Dendritic cell treated with granulocyte-macrophage colony-stimulating factor and Interleukin-4, amounts not matched to agents 40 ng/mL and 50 ng/mL, for 4 days (primary cell): ENCODE data around the gene WNK4.
"Not testable (repeated sequence)": the region's sequence is repeated elsewhere in the genome, so short reads cannot be mapped to it uniquely, and the experiment has no call there.

Experiments
- H3K27ac Mint-ChIP-seq: one replicate; pipeline ENCODE4 v1.8.0; 2022; ENCODE audit warnings: mild to moderate bottlenecking, mixed read lengths
- H3K27me3 Mint-ChIP-seq: one replicate; pipeline ENCODE4 v1.8.0; 2022; ENCODE audit warnings: mild to moderate bottlenecking, mixed read lengths
- H3K36me3 Mint-ChIP-seq: one replicate; pipeline ENCODE4 v1.8.0; 2022; ENCODE audit warnings: low read depth, mixed read lengths
- H3K4me1 Mint-ChIP-seq: one replicate; pipeline ENCODE4 v1.8.0; 2022; ENCODE audit warnings: low read depth, mixed read lengths
- H3K4me3 Mint-ChIP-seq: one replicate; pipeline ENCODE4 v1.8.0; 2022; ENCODE audit warnings: mild to moderate bottlenecking, moderate library complexity, mixed read lengths
- H3K9me3 Mint-ChIP-seq: one replicate; pipeline ENCODE4 v1.8.0; 2022; ENCODE audit warnings: mixed read lengths
- intact Hi-C: fragments of 100-400 bp; cut with micrococcal nuclease; formaldehyde crosslinking; loops from one replicate; pipeline ENCODE4 v1.15.0; 2022

WNK4 gene

DNA sequence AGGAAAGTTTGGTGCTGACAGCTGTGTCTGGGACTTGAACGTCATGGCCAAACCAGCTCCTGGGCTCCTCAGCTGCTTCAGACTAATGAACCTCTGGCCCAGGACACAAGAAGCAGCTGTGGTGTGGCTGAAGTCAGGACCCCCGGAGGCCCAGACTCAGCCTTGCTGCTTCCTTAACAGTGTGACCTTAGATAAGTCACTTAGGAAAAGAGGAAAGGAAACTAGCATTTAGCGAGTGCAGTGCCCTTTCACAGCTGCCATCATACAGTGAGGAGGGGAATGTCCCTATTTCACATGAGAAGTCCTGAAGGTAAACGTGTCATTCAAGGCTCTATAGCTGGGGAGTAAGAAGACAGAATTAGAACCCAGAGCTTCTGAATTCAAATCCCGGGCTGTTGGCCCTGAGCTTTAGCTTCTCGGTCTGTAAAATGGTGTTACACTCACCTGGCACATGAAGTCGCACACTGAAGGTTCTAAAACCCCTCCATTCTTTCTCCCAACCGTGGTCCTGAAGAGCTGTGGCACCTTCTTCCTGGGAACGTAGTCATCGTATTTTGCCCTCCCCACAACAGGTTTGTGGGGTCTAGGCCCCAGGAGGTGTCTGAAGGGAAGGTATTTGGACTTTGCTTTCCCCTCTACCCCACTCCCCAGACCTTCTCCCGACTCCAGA lies 20.3 kb upstream of the WNK4 start:
- Mint-ChIP-seq H3K27me3 (peaks cover 63% of the 10 kb centered on the region), H3K4me3 (no peak overlapping the region), H3K27ac (no peak overlapping the region), H3K9me3 (no peaks in the 10 kb centered on the region), H3K4me1 (peaks cover 38% of the 10 kb centered on the region), H3K36me3 (no peaks in the 10 kb centered on the region)
- intact Hi-C loops = no loop called here

- peaks cover 64% of the 10 kb centered on the region for H3K27me3 Mint-ChIP-seq
- no peaks in the 10 kb centered on the region for H3K36me3 Mint-ChIP-seq
- H3K9me3 Mint-ChIP-seq = no peaks in the 10 kb centered on the region
- intact Hi-C loops = no loop called here
- H3K4me1 Mint-ChIP-seq = peaks cover 37% of the 10 kb centered on the region
- peak within 1 kb of the TSS; percentile 52 for H3K4me3 Mint-ChIP-seq
- H3K27ac Mint-ChIP-seq = no peak within 1 kb of the TSS
Measured at GRCh38 chr17:42760652-42761581, 19.5 kb upstream of the WNK4 start, which contains the start of gene RAMP2. Gene RAMP2 (plus strand): TSS chr17:42761227. CDS start chr17:42761262, 35 bp downstream.

GRCh38 chr17:42761638-42762037 lies 18.8 kb upstream of the WNK4 start:
- H3K4me1 Mint-ChIP-seq = peaks cover 31% of the 10 kb centered on the region
- intact Hi-C loops = no loop called here
- no peak overlapping the region for H3K27ac Mint-ChIP-seq

DNA sequence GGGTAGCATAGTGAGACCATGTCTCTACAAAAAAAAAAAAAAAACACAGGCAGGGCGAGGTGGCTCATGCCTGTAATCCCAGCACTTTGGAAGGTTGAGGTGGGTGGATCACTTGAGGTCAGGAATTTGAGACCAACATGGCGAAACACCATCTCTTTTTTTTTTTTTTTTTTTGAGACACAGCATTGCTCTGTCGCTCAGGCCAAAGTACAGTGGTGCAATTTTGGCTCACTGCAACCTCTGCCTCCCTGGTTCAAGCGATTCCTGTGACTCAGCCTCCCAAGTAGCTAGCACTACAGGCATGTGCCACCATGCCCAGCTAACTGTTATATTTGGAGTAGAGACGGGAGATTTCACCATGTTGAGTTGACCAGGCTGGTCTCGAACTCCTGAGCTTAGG lies 14.3 kb upstream of the WNK4 start:
- H3K9me3 Mint-ChIP-seq = no peaks in the 10 kb centered on the region
- H3K27ac Mint-ChIP-seq = no peak overlapping the region
- intact Hi-C loops = no loop called here
- H3K27me3 Mint-ChIP-seq = peaks cover 44% of the 10 kb centered on the region
- H3K4me3 Mint-ChIP-seq = no peak overlapping the region
- H3K4me1 Mint-ChIP-seq = peaks cover 14% of the 10 kb centered on the region
- no peaks in the 10 kb centered on the region for H3K36me3 Mint-ChIP-seq

More at GRCh38 chr17:42761638-42762037, 18.8 kb upstream of the WNK4 start:
- Mint-ChIP-seq H3K9me3 (no peaks in the 10 kb centered on the region), H3K36me3 (no peaks in the 10 kb centered on the region), H3K27me3 (peaks cover 59% of the 10 kb centered on the region), H3K4me3 (no peak overlapping the region)

GRCh38 chr17:42767512-42767911 lies 12.9 kb upstream of the WNK4 start:
- Mint-ChIP-seq H3K4me3 (no peak overlapping the region), H3K27ac (no peak overlapping the region), H3K4me1 (peaks cover 17% of the 10 kb centered on the region), H3K9me3 (no peaks in the 10 kb centered on the region), H3K27me3 (peaks cover 33% of the 10 kb centered on the region), H3K36me3 (no peaks in the 10 kb centered on the region)
- intact Hi-C loops = no loop called here

DNA sequence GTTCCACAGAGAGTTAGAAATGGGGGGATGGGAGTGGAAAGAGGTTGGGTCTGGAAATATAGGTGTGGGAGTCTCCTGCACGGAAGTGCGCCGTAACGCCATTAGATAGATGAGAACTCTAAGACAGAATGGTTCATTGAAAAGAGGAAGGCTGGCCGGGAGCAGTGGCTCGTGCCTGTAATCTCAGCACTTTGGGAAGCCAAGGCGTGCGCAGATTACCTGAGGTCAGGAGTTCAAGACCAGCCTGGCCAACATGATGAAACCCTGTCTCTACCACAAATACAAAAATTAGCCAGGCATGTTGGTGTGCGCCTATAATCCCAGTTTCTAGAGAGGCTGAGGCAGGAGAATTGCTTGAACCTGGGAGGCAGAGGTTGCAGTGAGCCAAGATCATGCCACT lies 12.4 kb upstream of the WNK4 start:
- H3K36me3 Mint-ChIP-seq, H3K27ac Mint-ChIP-seq, intact Hi-C loops, H3K4me3 Mint-ChIP-seq, H3K9me3 Mint-ChIP-seq: not testable (repeated sequence)
- Mint-ChIP-seq H3K27me3 (peaks cover 28% of the 10 kb centered on the region), H3K4me1 (peaks cover 22% of the 10 kb centered on the region)

DNA sequence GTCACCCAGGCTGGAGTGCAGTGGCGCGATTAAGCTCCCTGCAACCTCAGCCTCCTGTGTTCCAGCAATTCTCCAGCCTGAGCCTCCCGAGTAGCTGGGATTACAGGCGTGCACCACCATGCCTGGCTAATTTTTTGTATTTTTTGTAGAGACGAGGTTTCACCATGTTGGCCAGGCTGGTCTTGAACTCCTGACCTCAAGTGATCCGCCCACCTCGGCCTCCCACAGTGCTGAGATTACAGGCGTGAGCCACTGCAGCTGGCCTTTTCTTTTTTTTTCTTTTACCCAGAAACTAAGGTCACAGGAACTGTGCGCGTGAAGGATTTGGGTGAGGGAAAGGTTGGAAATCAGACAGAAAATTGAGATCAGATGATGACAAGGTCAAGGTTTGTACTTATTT lies 10.4 kb upstream of the WNK4 start:
- H3K4me1 Mint-ChIP-seq = peaks cover 28% of the 10 kb centered on the region
- intact Hi-C loops, H3K9me3 Mint-ChIP-seq, H3K4me3 Mint-ChIP-seq, H3K27ac Mint-ChIP-seq: not testable (repeated sequence)
- H3K36me3 Mint-ChIP-seq = peaks cover 12% of the 10 kb centered on the region
- peaks cover 21% of the 10 kb centered on the region for H3K27me3 Mint-ChIP-seq

GRCh38 chr17:42772945-42773289 lies 7.5 kb upstream of the WNK4 start:
- H3K4me3 Mint-ChIP-seq = peak overlapping the region; percentile 99
- H3K4me1 Mint-ChIP-seq = peaks cover 37% of the 10 kb centered on the region
- no peaks in the 10 kb centered on the region for H3K9me3 Mint-ChIP-seq
- H3K27ac Mint-ChIP-seq = peak overlapping the region; percentile 92
- intact Hi-C loops = no loop called here
- H3K27me3 Mint-ChIP-seq = peaks cover 12% of the 10 kb centered on the region
- peaks cover 39% of the 10 kb centered on the region for H3K36me3 Mint-ChIP-seq

DNA sequence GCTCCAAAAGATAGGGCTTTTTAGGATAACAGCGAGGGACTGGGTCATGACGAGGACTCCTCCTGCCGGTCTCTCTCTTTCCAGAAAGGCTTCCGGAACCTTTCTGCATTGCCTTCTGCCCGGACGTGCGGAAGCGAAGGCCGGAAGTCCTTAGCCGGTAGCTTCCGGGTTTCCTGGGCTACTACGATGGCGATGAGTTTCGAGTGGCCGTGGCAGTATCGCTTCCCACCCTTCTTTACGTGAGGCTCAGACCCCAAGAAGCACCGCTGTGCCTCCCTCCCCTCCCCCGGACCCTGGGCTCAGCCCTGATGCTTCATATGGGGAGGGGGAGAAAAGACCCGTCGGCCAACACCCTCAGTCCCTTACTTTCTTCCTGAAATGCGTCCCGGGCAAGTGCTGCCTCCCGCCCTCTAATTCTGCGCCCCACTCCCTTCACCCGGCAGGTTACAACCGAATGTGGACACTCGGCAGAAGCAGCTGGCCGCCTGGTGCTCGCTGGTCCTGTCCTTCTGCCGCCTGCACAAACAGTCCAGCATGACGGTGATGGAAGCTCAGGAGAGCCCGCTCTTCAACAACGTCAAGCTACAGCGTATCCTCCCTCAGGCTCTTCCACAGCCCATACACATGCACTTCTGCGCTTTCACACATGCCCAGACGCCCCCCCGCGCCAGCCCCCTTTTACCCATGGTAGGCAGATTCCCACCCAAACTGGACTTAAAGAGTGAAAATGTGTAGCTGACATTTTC lies 6.9 kb upstream of the WNK4 start, which contains the start of gene VPS25:
TSS of gene VPS25 (plus strand) at position 160 of the 746 bp plus-strand sequence. CDS start at position 187, 27 bp downstream.
- Mint-ChIP-seq H3K4me1 (peaks cover 37% of the 10 kb centered on the region), H3K27me3 (peaks cover 8% of the 10 kb centered on the region), H3K9me3 (no peaks in the 10 kb centered on the region), H3K4me3 (peak within 1 kb of the TSS; percentile 99), H3K36me3 (peaks cover 45% of the 10 kb centered on the region), H3K27ac (peak within 1 kb of the TSS; percentile 92)
- intact Hi-C loops = no loop called here

- peaks cover 52% of the 10 kb centered on the region for H3K36me3 Mint-ChIP-seq
- no peaks in the 10 kb centered on the region for H3K9me3 Mint-ChIP-seq
- H3K4me3 Mint-ChIP-seq = peak overlapping the region; percentile 99
- peaks cover 7% of the 10 kb centered on the region for H3K27me3 Mint-ChIP-seq
- intact Hi-C loops = no loop called here
- peak overlapping the region; percentile 92 for H3K27ac Mint-ChIP-seq
- peaks cover 40% of the 10 kb centered on the region for H3K4me1 Mint-ChIP-seq
Measured at GRCh38 chr17:42774066-42774745, 6.2 kb upstream of the WNK4 start.

DNA sequence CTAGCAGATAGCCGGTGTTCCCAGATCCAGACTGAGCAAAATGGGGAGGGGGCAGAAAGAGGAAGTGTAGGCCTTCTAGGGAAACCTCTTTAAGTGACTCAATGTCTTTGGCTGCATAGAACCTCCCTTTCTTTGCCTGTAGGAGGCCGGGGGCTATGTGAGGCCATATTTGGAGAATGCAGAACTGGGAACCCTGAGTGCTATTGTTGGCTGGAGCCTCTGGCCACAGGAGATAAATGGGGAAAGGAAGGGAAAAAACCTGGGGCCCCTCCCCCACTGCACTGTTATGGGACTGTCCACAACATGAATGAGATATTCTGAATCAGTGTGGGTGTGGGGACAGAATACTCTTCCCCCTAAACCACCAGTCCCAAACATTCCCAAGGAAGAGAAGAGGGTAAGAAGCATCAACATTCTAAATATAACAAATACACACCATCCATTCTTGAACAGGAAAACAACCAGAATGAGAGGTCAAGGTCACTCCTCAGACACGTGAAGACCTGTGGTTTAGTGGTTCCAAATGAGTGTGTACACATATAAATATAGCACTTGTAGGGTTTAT lies 4.8 kb upstream of the WNK4 start:
- peaks cover 62% of the 10 kb centered on the region for H3K36me3 Mint-ChIP-seq
- intact Hi-C loops = no loop called here
- H3K4me3 Mint-ChIP-seq = no peak overlapping the region
- H3K9me3 Mint-ChIP-seq = no peaks in the 10 kb centered on the region
- peaks cover 20% of the 10 kb centered on the region for H3K27me3 Mint-ChIP-seq
- H3K4me1 Mint-ChIP-seq = peaks cover 52% of the 10 kb centered on the region
- no peak overlapping the region for H3K27ac Mint-ChIP-seq

DNA sequence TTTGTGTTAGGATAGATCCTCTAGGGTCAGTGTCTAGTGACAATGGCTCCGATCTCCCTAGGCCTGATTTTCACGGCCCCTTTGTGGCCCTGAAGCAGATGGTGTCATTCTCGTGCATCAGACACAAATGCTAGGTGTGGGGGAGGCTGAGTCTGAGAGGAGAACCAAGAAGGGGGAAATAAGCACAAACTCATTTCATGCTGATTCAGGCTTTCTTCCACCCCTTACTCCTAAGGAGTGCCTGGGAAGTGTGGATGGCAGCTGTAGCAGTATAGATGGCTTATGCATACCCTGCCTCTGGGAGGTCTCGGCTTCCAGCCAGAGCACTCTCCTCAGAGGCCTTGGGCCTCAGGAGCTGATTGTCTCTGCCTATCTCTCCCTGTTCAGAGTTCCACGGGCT lies 1.8 kb upstream of the WNK4 start:
- no peak overlapping the region for H3K27ac Mint-ChIP-seq
- peaks cover 44% of the 10 kb centered on the region for H3K4me1 Mint-ChIP-seq
- H3K36me3 Mint-ChIP-seq = peaks cover 57% of the 10 kb centered on the region
- H3K27me3 Mint-ChIP-seq = peaks cover 46% of the 10 kb centered on the region
- no peaks in the 10 kb centered on the region for H3K9me3 Mint-ChIP-seq
- intact Hi-C loops = no loop called here
- no peak overlapping the region for H3K4me3 Mint-ChIP-seq

- intact Hi-C loops = no loop called here
- Mint-ChIP-seq H3K9me3 (no peaks in the 10 kb centered on the region), H3K4me1 (peaks cover 44% of the 10 kb centered on the region), H3K4me3 (no peak overlapping the region), H3K36me3 (peaks cover 54% of the 10 kb centered on the region), H3K27me3 (peaks cover 55% of the 10 kb centered on the region), H3K27ac (no peak overlapping the region)
Measured at GRCh38 chr17:42779304-42779935, 990 bp upstream of the WNK4 start.
